Type B pancreatic cell (in vitro differentiated cells): ENCODE results near the gene LCAT. TPM values are rescaled to one million over a fixed set of nuclear protein-coding genes. Genes with fewer than 3 reads are reported as not detected.

Experiments
- DNase-seq: peaks from one replicate; pipeline ENCODE4 v3.0.0; 2021; ENCODE audit warnings: mixed read lengths; ENCODE audit not compliant: unreplicated experiment; ENCODE audit errors: extremely low spot score
- H3K27ac Mint-ChIP-seq: 2 replicates; pipeline ENCODE4 v1.8.0; 2021; ENCODE audit warnings: mild to moderate bottlenecking, mixed read lengths
- H3K27me3 Mint-ChIP-seq: 2 replicates; pipeline ENCODE4 v1.8.0; 2021; ENCODE audit warnings: mixed read lengths
- H3K36me3 Mint-ChIP-seq: 2 replicates; pipeline ENCODE4 v1.8.0; 2021; ENCODE audit warnings: mixed read lengths
- H3K4me1 Mint-ChIP-seq: one replicate; pipeline ENCODE4 v1.8.0; 2021; ENCODE audit warnings: mixed read lengths; ENCODE audit not compliant: unreplicated experiment
- H3K4me3 Mint-ChIP-seq: 2 replicates; pipeline ENCODE4 v1.8.0; 2021; ENCODE audit warnings: mild to moderate bottlenecking, mixed read lengths
- H3K9me3 Mint-ChIP-seq: 2 replicates; pipeline ENCODE4 v1.8.0; 2021; ENCODE audit warnings: mixed read lengths
- CTCF ChIP-seq: fragments of 200-600 bp; sonication (generic); conservative IDR thresholded peaks from 2 replicates; pipeline ENCODE4 v1.5.0; 2021; ENCODE audit warnings: antibody characterized with exemption, mild to moderate bottlenecking
- total RNA-seq: library from RNA; stranded (reverse); gene quantifications from 2 replicates; pipeline ENCODE4 v1.2.1, GENCODE V29; 2021; ENCODE audit warnings: low replicate concordance

Gene LCAT
- total RNA-seq, 1 donor from 2014 or later, result 26.1 TPM

- no peaks in the 10 kb centered on the region for H3K9me3 Mint-ChIP-seq
- H3K27me3 Mint-ChIP-seq, result no peaks in the 10 kb centered on the region
- no peak for TF ChIP-seq CTCF
Observed at GRCh38 chr16:67897231-67897630, 46.7 kb downstream of the LCAT start.

GRCh38 chr16:67893743-67894399 is 50.0 kb downstream of the LCAT start:
- Mint-ChIP-seq H3K9me3 (no peaks in the 10 kb centered on the region), H3K4me1 (peaks cover 26% of the 10 kb centered on the region), H3K36me3 (no peaks in the 10 kb centered on the region), H3K27ac (peak overlapping the region; percentile 99), H3K4me3 (peak overlapping the region; percentile 97), H3K27me3 (no peaks in the 10 kb centered on the region)
- TF ChIP-seq CTCF, result no peak
- DNase-seq, result no peak

More at GRCh38 chr16:67897231-67897630, 46.7 kb downstream of the LCAT start:
- Mint-ChIP-seq H3K4me1 (peaks cover 26% of the 10 kb centered on the region), H3K36me3 (no peaks in the 10 kb centered on the region), H3K4me3 (no peak overlapping the region), H3K27ac (peak overlapping the region; percentile 2)
- no peak for DNase-seq

GRCh38 chr16:67892899-67893742 is 50.8 kb downstream of the LCAT start, which contains the start of gene PSKH1:
Gene PSKH1, plus strand, starts transcription at chr16:67893254. Its CDS starts 15,496 bp downstream, at chr16:67908750.
- H3K4me3 Mint-ChIP-seq, result peak within 1 kb of the TSS; percentile 97
- no peaks in the 10 kb centered on the region for H3K36me3 Mint-ChIP-seq
- peak; percentile 96 for DNase-seq
- no peaks in the 10 kb centered on the region for H3K27me3 Mint-ChIP-seq
- H3K9me3 Mint-ChIP-seq, result no peaks in the 10 kb centered on the region
- H3K4me1 Mint-ChIP-seq, result peaks cover 26% of the 10 kb centered on the region
- TF ChIP-seq CTCF, result no peak
- peak within 1 kb of the TSS; percentile 99 for H3K27ac Mint-ChIP-seq

- Mint-ChIP-seq H3K9me3 (no peaks in the 10 kb centered on the region), H3K36me3 (no peaks in the 10 kb centered on the region), H3K27ac (peak overlapping the region; percentile 91), H3K4me1 (peaks cover 24% of the 10 kb centered on the region), H3K27me3 (no peaks in the 10 kb centered on the region), H3K4me3 (peak overlapping the region; percentile 88)
- TF ChIP-seq CTCF, result no peak
- DNase-seq, result no peak
Observed at GRCh38 chr16:67892375-67892774, 51.5 kb downstream of the LCAT start.

Other genes starting within 250 kb of the LCAT start
- 31.7 and 34.3 TPM in 2 replicates for gene GFOD2, start 224.8 kb downstream of the LCAT start, total RNA-seq
- 27.3 and 27.5 TPM in 2 replicates for gene RANBP10, start 137.6 kb downstream of the LCAT start, total RNA-seq
- 3.9 and 7.2 TPM in 2 replicates for gene TSNAXIP1, start 137.2 kb downstream of the LCAT start, total RNA-seq
- gene THAP11, start 101.8 kb downstream of the LCAT start, total RNA-seq, result 25.5 and 35.1 TPM in 2 replicates
- 144 and 149 TPM in 2 replicates for gene NUTF2, start 97.2 kb downstream of the LCAT start, total RNA-seq
- gene CENPT, start 96.4 kb downstream of the LCAT start, total RNA-seq, result 67.6 and 74.2 TPM in 2 replicates
- gene EDC4, start 71.1 kb downstream of the LCAT start, total RNA-seq, result 77.5 and 81.1 TPM in 2 replicates
- gene NRN1L, start 59.2 kb downstream of the LCAT start, total RNA-seq, result 0.80 and 1.1 TPM in 2 replicates
- 39.2 and 41.5 TPM in 2 replicates for gene PSKH1, start 50.9 kb downstream of the LCAT start, total RNA-seq
- 0.59 and 1.4 TPM in 2 replicates for gene CTRL, start 12.3 kb downstream of the LCAT start, total RNA-seq
- gene PSMB10, start 7.3 kb downstream of the LCAT start, total RNA-seq, result 51.9 and 68.8 TPM in 2 replicates
- gene SLC12A4, start 24.5 kb upstream of the LCAT start, total RNA-seq, result 48.1 and 68.8 TPM in 2 replicates
- not detected in 2 replicates for gene DPEP3, start 36.4 kb upstream of the LCAT start, total RNA-seq
- not detected in 2 replicates for gene DPEP2, start 55.4 kb upstream of the LCAT start, total RNA-seq
- not detected in 2 replicates for gene DPEP2NB, start 71.8 kb upstream of the LCAT start, total RNA-seq
- 14.7 and 15.2 TPM in 2 replicates for gene DDX28, start 79.1 kb upstream of the LCAT start, total RNA-seq
- gene DUS2, start 79.2 kb upstream of the LCAT start, total RNA-seq, result 21.7 and 24.1 TPM in 2 replicates
- gene NFATC3, start 141.2 kb upstream of the LCAT start, total RNA-seq, result 37.5 and 55.5 TPM in 2 replicates